SU-DHL-6 (cell line): ENCODE measurements around the gene SELENON.

Source experiments
- CTCF ChIP-seq: fragments of 200-600 bp; sonication (generic); IDR thresholded peaks from one replicate; pipeline ENCODE4 v1.5.1; 2017; ENCODE audit warnings: antibody characterized with exemption, mild to moderate bottlenecking, low read length, moderate library complexity; ENCODE audit not compliant: insufficient read depth, poor library complexity, severe bottlenecking
- EZH2phosphoT487 ChIP-seq: fragments of 200-600 bp; sonication (generic), shearing (Covaris generic); conservative IDR thresholded peaks from 2 replicates; pipeline ENCODE4 v1.6.1; 2018; ENCODE audit warnings: mild to moderate bottlenecking, antibody characterized with exemption, low read length, moderate library complexity, mixed read lengths

GRCh38 chr1:25856856-25857255, 56.9 kb downstream of the SELENON start:
- no peak for TF ChIP-seq CTCF
- no peak for TF ChIP-seq EZH2phosphoT487
